Lower leg skin (tissue), 4 donors: Measurements from ENCODE around the gene SSTR5. TPM values are rescaled to one million over a fixed set of nuclear protein-coding genes. Genes with fewer than 3 reads are reported as not detected.

Experiments
- DNase-seq, 2 donors: peaks; one replicate each; pipeline ENCODE4 v3.0.0-alpha.2; 2019; ENCODE audit warnings: low spot score in 2 of 2
- H3K4me3 ChIP-seq: fragments of 200-600 bp; sonication (generic); 2 replicates; pipeline ENCODE4 v1.5.1; 2017; ENCODE audit warnings: mild to moderate bottlenecking, low read depth; ENCODE audit not compliant: poor library complexity, severe bottlenecking
- POLR2A ChIP-seq, 2 donors: fragments of 450-650 bp; IDR thresholded peaks; one replicate each; pipeline ENCODE4 v1.6.1; 2016 to 2017; ENCODE audit warnings: antibody characterized with exemption in 2 of 2, mild to moderate bottlenecking in 1 of 2, moderate library complexity in 1 of 2
- WGBS, 2 donors: methylation state at CpG; one replicate each; pipeline ENCODE4 v1.1.5; 2018; 5-methylcytosine and 5-hydroxymethylcytosine counted together
- intact Hi-C: fragments of 100-400 bp; cut with DNase I; formaldehyde crosslinking; loops from one replicate; pipeline ENCODE4 v1.15.0; 2023; ENCODE audit warnings: low total_unique reads
- total RNA-seq, 4 donors: library from RNA; depleted of rRNA; stranded (reverse); fragments of >200 nt; gene quantifications; one replicate each; pipeline ENCODE4 v1.1.0, GENCODE V29; 2016
- TF ChIP-seq, protein P1 (sequence below), 3 donors: fragments of 450-650 bp; IDR thresholded peaks; one replicate each; pipeline ENCODE4 v1.5.1; 2016; ENCODE audit warnings: antibody characterized with exemption in 3 of 3, mild to moderate bottlenecking in 3 of 3, moderate library complexity in 2 of 3

The SSTR5 gene
- total RNA-seq, 4 donors from 2014 or later = 0.36 TPM; not detected in 3

DNA sequence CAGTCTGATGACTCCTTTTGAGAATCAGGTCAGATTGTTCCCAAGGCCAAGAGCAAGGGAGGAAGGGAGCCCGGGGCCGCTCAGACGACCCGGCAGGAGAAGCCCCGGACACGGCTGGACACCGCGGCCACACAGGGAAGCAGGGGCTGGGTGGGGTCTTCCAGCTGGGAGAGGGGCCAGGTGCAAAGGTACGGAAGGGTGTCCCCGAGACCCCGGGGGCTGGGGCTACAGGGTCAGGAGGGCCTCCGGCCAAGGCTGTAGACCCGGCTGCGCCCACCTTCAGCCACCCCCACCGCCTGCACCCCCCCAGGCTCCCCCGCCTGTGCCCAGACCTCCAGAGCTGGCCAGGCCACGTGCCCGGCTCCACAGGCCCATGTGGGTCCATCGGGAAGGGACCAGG, 45.4 kb downstream of the SSTR5 start:
- WGBS, 2 donors = 75% methylated on average over 16 to 19 of the region's 19 CpGs
- no peak overlapping the region for H3K4me3 ChIP-seq
- DNase-seq = no peak
- TF ChIP-seq POLR2A (IDR thresholded peaks at IDR 0.05) = no peak
- TF ChIP-seq, protein P1, sequence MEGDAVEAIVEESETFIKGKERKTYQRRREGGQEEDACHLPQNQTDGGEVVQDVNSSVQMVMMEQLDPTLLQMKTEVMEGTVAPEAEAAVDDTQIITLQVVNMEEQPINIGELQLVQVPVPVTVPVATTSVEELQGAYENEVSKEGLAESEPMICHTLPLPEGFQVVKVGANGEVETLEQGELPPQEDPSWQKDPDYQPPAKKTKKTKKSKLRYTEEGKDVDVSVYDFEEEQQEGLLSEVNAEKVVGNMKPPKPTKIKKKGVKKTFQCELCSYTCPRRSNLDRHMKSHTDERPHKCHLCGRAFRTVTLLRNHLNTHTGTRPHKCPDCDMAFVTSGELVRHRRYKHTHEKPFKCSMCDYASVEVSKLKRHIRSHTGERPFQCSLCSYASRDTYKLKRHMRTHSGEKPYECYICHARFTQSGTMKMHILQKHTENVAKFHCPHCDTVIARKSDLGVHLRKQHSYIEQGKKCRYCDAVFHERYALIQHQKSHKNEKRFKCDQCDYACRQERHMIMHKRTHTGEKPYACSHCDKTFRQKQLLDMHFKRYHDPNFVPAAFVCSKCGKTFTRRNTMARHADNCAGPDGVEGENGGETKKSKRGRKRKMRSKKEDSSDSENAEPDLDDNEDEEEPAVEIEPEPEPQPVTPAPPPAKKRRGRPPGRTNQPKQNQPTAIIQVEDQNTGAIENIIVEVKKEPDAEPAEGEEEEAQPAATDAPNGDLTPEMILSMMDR (IDR thresholded peaks at IDR 0.05) = no peak
- intact Hi-C loops = no loop called here

DNA sequence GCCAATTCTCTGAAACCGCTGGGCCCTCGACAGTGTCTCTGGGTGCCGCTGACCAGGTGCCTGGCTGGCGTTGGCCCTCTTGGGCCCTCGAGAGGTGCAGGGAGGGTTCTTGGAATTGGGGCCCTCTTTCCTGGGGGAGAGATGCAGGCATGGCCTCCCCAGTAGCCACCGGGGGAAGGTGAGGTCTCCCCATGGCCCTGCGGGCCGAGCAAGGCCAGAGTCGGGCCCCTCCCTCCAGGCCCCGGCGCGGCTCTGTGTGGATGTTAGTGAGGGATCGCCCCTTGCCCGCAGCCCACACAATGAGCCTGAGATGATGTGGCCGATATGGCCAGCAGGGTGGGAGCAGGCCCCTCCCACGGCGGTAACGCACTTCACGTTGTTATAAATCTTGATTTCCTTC, 46.6 kb downstream of the SSTR5 start:
- DNase-seq = no peak

DNA sequence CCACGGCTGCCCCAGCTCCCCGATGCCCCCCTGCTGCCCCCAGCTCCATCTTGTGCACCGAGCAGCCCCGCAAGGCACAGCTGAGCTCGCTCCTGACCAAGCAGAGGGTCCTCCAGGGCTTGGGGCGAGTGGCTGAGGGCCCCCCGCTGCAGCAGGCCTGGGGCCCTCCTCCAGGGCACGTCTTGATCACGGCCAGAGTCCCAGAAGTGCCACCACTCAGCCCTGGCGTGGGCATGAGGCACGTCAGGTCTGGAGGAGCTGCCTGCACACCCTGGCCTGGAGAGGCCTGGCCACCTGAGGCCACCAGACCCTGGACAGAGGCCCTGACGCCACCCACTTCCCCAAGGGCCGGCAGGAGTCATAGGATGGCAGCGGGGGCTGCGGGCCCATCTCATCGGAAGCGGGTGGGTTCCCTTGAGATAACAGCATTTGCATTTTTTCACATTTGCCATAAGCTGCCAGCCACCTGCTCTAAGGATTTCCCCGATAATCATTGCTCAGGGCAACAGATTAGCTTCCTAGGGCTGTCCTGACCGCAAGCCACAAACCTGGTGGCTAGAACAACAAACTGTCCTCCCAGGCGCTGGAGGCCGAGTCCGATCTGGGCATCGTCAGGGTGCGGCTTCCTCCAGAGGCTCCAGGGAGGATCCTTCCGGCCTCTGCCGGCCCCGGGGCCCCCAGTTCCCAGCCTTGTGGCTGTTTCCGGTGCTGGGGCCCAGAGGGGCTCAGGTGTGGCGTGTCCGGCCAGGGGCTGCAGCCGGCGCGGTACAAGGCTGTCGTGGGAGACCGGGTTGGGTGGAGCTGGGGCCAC, 47.4 kb downstream of the SSTR5 start:
- WGBS, 2 donors = 65 to 73% methylated on average over 22 to 35 of the region's 35 CpGs
- intact Hi-C loops = no loop called here
- H3K4me3 ChIP-seq = no peak overlapping the region
- no peak for DNase-seq
- TF ChIP-seq POLR2A (IDR thresholded peaks at IDR 0.05) = no peak
- TF ChIP-seq, protein P1 (IDR thresholded peaks at IDR 0.05) = no peak

More for the DNA sequence above, 46.6 kb downstream of the SSTR5 start:
- WGBS, 2 donors = 72 to 81% methylated on average over 13 to 18 of the region's 19 CpGs
- TF ChIP-seq POLR2A (IDR thresholded peaks at IDR 0.05) = no peak
- TF ChIP-seq, protein P1 (IDR thresholded peaks at IDR 0.05) = no peak
- no peak overlapping the region for H3K4me3 ChIP-seq
- intact Hi-C loops = no loop called here

DNA sequence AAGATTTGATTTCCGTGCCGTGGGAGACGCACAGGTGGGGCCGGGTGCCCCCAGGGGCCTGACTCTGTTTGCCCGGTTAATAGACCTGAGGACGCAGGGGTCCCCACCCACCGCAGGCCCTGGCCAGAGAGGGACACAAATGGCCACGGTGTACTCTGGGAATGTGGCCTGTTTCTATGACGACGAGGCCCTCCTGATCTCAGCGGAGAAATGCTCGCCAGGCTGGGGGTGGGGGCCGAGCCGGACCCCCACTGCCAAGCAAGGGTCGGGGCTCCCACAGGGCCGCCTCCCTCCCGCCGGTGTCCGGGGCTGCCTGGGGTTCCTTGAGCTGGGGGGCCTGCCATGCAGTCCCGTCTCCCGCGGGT, 48.0 kb downstream of the SSTR5 start:
- TF ChIP-seq POLR2A (IDR thresholded peaks at IDR 0.05) = no peak
- TF ChIP-seq, protein P1 (IDR thresholded peaks at IDR 0.05) = no peak
- WGBS, 2 donors = 63 to 67% methylated on average over 3 to 22 of the region's 22 CpGs
- intact Hi-C loops = no loop called here

DNA sequence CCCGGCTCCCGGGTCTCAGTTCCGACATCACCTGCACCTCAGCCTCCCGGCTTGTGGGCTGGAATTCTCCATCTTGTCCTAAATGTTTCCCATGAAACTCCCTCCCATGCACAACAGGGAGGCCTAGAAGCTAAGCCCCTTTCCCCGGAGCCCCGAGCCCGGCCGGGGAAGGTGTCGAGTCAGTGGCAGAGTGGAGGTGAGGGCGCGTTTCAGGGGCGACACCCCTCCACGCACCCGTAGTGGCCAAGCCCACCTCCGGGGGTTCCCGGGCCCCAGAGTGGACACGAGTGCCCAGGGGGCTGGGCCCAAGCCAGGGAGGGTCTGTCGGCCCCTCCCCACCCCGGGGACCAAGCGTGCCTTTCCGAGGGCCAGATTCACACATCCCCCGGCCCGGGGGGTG, 48.5 kb downstream of the SSTR5 start:
- no peak overlapping the region for H3K4me3 ChIP-seq
- DNase-seq = no peak
- 49 to 65% methylated on average over 21 of the region's 23 CpGs for WGBS, 2 donors
- TF ChIP-seq, protein P1 (IDR thresholded peaks at IDR 0.05) = no peak
- no peak for TF ChIP-seq POLR2A (IDR thresholded peaks at IDR 0.05)
- intact Hi-C loops = no loop called here

More for the DNA sequence above, 48.0 kb downstream of the SSTR5 start:
- DNase-seq = no peak
- no peak overlapping the region for H3K4me3 ChIP-seq
